Endothelial cell of umbilical vein (primary cell): ENCODE data around the gene ABCC2.

ENCODE experiments used
- CTCF ChIP-seq, 2 donors: IDR thresholded peaks; 1 replicate in 1 of 2; 2 replicates in 1 of 2; pipeline ENCODE4 v1.5.1; 2011; ENCODE audit warnings: low read length in 2 of 2, mild to moderate bottlenecking in 2 of 2, moderate library complexity in 2 of 2, control low read depth in 1 of 2, inconsistent platforms in 1 of 2, low read depth in 1 of 2; ENCODE audit not compliant: insufficient read depth in 1 of 2; ENCODE audit errors: extremely low read depth in 1 of 2
- MYC ChIP-seq: IDR thresholded peaks from one replicate; pipeline ENCODE4 v1.6.1; 2011; ENCODE audit warnings: mild to moderate bottlenecking, low read depth, low read length

GRCh38 chr10:99781734-99782429 lies 558 bp upstream of the ABCC2 start:
- TF ChIP-seq CTCF (IDR thresholded peaks at IDR 0.05; ENCODE audit: extremely low read depth in 1 of 2, insufficient read depth in 1 of 2, low read depth in 1 of 2, low read length in 2 of 2) (no peak), MYC (no peak)
